ENCODE measurements around the gene AJAP1. TPM values are rescaled to one million over a fixed set of nuclear protein-coding genes. Genes with fewer than 3 reads are reported as not detected.

The AJAP1 gene
- total RNA-seq, 1 experiment from 2014 or later: not detected

GRCh38 chr1:4701276-4701675, 46.9 kb downstream of the AJAP1 start:
- no peak overlapping the region for H3K27ac ChIP-seq (ENCODE audit: low read length)
- CTCF ChIA-PET: no interaction called here
- no peaks in the 10 kb centered on the region for H3K36me3 ChIP-seq (ENCODE audit: control insufficient read depth, insufficient read depth, low read length)
- intact Hi-C loops (cut with micrococcal nuclease; ENCODE audit: unreplicated experiment) (no loop called here), in situ Hi-C loops (cut with HindIII; ENCODE audit: low pct_unique_long_range_greater_than_20kb, low sequenced_read_pairs) (no loop called here)
- ATAC-seq (no peak), DNase-seq (ENCODE audit: low read depth, low spot score) (no peak)
- H3K9me3 ChIP-seq (ENCODE audit: control insufficient read depth, insufficient read depth, low read depth, low read length): no peaks in the 10 kb centered on the region
- POLR2A ChIA-PET: no interaction called here
- no TSS peak for BruUV-seq (replicated peaks)
- no peak for TF ChIP-seq TCF7L2 (IDR thresholded peaks at IDR 0.05; ENCODE audit: low read depth, low read length)
- TF ChIP-seq, protein P1, sequence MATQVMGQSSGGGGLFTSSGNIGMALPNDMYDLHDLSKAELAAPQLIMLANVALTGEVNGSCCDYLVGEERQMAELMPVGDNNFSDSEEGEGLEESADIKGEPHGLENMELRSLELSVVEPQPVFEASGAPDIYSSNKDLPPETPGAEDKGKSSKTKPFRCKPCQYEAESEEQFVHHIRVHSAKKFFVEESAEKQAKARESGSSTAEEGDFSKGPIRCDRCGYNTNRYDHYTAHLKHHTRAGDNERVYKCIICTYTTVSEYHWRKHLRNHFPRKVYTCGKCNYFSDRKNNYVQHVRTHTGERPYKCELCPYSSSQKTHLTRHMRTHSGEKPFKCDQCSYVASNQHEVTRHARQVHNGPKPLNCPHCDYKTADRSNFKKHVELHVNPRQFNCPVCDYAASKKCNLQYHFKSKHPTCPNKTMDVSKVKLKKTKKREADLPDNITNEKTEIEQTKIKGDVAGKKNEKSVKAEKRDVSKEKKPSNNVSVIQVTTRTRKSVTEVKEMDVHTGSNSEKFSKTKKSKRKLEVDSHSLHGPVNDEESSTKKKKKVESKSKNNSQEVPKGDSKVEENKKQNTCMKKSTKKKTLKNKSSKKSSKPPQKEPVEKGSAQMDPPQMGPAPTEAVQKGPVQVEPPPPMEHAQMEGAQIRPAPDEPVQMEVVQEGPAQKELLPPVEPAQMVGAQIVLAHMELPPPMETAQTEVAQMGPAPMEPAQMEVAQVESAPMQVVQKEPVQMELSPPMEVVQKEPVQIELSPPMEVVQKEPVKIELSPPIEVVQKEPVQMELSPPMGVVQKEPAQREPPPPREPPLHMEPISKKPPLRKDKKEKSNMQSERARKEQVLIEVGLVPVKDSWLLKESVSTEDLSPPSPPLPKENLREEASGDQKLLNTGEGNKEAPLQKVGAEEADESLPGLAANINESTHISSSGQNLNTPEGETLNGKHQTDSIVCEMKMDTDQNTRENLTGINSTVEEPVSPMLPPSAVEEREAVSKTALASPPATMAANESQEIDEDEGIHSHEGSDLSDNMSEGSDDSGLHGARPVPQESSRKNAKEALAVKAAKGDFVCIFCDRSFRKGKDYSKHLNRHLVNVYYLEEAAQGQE (IDR thresholded peaks at IDR 0.05; ENCODE audit: insufficient read depth in 1 of 2, low read depth in 2 of 2, low read length in 1 of 2): no peak
- TF ChIP-seq POLR2AphosphoS5 (IDR thresholded peaks at IDR 0.05; ENCODE audit: low read depth, low read length): no peak
- no peak for TF ChIP-seq SIN3A (IDR thresholded peaks at IDR 0.05; ENCODE audit: borderline replicate concordance, insufficient read depth, low read depth, low read length)
- no peaks in the 10 kb centered on the region for H3K4me1 ChIP-seq (ENCODE audit: control insufficient read depth, insufficient read depth, low read length)
- H3K27me3 ChIP-seq (ENCODE audit: control insufficient read depth, insufficient read depth, low read length): no peaks in the 10 kb centered on the region
- H3K4me3 ChIP-seq (ENCODE audit: low read depth in 2 of 2, low read length in 2 of 2): no peak overlapping the region

DNA sequence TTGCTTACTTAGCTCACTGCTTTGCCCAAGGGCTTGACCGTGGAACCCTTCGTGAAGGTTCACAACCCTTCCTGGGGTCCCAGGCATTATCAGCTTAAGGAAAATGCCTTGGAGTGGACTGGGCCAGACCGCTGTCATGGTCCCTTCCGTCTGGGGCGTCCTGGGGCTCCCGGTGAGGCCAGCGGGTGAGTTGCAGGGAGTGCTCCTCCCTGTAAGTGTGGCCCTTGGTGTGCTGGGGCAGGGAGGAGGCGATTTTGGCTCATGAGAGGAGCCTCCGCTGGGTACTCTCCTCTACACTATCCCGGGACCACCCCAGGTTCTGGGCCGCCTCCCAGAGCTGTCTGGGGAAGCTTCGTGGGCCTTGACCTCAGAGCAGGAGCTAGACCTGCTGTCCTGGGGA, 48.1 kb downstream of the AJAP1 start:
- ChIA-PET POLR2A (no interaction called here), CTCF (no interaction called here)
- intact Hi-C loops (cut with micrococcal nuclease; ENCODE audit: unreplicated experiment): no loop called here

More for the DNA sequence above, 48.1 kb downstream of the AJAP1 start:
- H3K27ac ChIP-seq (ENCODE audit: low read length): no peak overlapping the region
- no peak for ATAC-seq
- no peaks in the 10 kb centered on the region for H3K9me3 ChIP-seq (ENCODE audit: control insufficient read depth, insufficient read depth, low read depth, low read length)
- BruUV-seq (replicated peaks): no TSS peak
- DNase-seq (ENCODE audit: low read depth, low spot score): no peak
- in situ Hi-C loops (cut with HindIII; ENCODE audit: low pct_unique_long_range_greater_than_20kb, low sequenced_read_pairs): no loop called here
- no peaks in the 10 kb centered on the region for H3K27me3 ChIP-seq (ENCODE audit: control insufficient read depth, insufficient read depth, low read length)
- TF ChIP-seq, protein P1 (IDR thresholded peaks at IDR 0.05; ENCODE audit: insufficient read depth in 1 of 2, low read depth in 2 of 2, low read length in 1 of 2): no peak
- TF ChIP-seq POLR2AphosphoS5 (IDR thresholded peaks at IDR 0.05; ENCODE audit: low read depth, low read length) (no peak), CTCF (IDR thresholded peaks at IDR 0.05) (no peak), SIN3A (IDR thresholded peaks at IDR 0.05; ENCODE audit: borderline replicate concordance, insufficient read depth, low read depth, low read length) (no peak), TCF7L2 (IDR thresholded peaks at IDR 0.05; ENCODE audit: low read depth, low read length) (no peak)
- no peak overlapping the region for H3K4me3 ChIP-seq (ENCODE audit: low read depth in 2 of 2, low read length in 2 of 2)
- H3K36me3 ChIP-seq (ENCODE audit: control insufficient read depth, insufficient read depth, low read length): no peaks in the 10 kb centered on the region
- no peaks in the 10 kb centered on the region for H3K4me1 ChIP-seq (ENCODE audit: control insufficient read depth, insufficient read depth, low read length)

Measured in Panc1 (cell line).